ENCODE measurements around the gene SLC45A2.
"Not testable (repeated sequence)": the region's sequence is repeated elsewhere in the genome, so short reads cannot be mapped to it uniquely, and the experiment has no call there.

The SLC45A2 gene

DNA sequence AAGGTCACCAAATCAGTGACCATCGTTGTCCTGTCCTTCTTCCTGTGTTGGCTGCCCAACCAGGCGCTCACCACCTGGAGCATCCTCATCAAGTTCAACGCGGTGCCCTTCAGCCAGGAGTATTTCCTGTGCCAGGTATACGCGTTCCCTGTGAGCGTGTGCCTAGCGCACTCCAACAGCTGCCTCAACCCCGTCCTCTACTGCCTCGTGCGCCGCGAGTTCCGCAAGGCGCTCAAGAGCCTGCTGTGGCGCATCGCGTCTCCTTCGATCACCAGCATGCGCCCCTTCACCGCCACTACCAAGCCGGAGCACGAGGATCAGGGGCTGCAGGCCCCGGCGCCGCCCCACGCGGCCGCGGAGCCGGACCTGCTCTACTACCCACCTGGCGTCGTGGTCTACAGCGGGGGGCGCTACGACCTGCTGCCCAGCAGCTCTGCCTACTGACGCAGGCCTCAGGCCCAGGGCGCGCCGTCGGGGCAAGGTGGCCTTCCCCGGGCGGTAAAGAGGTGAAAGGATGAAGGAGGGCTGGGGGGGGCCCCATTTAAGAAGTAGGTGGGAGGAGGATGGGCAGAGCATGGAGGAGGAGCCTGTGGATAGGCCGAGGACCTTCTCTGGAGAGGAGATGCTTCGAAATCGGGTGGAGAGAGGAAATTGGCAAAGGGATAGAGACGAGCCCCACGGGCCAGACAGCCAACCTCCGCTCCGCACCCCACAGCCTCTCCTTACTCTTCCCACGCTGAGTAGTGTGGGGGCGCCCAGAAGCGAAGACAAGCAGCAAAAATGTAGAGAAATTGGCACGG is 46.6 kb downstream of the SLC45A2 start:
- Mint-ChIP-seq H3K27me3 (ENCODE audit: low read depth) (peaks cover 57% of the 10 kb centered on the region), H3K36me3 (ENCODE audit: low read depth) (no peaks in the 10 kb centered on the region), H3K27ac (no peak overlapping the region), H3K9me3 (no peaks in the 10 kb centered on the region), H3K4me3 (no peak overlapping the region), H3K4me1 (ENCODE audit: low read depth) (peaks cover 4% of the 10 kb centered on the region)
- DNase-seq (ENCODE audit: low spot score), result no peak

DNA sequence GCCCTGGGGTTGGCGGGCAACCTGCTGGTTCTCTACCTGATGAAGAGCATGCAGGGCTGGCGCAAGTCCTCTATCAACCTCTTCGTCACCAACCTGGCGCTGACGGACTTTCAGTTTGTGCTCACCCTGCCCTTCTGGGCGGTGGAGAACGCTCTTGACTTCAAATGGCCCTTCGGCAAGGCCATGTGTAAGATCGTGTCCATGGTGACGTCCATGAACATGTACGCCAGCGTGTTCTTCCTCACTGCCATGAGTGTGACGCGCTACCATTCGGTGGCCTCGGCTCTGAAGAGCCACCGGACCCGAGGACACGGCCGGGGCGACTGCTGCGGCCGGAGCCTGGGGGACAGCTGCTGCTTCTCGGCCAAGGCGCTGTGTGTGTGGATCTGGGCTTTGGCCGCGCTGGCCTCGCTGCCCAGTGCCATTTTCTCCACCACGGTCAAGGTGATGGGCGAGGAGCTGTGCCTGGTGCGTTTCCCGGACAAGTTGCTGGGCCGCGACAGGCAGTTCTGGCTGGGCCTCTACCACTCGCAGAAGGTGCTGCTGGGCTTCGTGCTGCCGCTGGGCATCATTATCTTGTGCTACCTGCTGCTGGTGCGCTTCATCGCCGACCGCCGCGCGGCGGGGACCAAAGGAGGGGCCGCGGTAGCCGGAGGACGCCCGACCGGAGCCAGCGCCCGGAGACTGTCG is 47.3 kb downstream of the SLC45A2 start:
- Mint-ChIP-seq H3K4me3 (no peak overlapping the region), H3K27ac (no peak overlapping the region), H3K4me1 (ENCODE audit: low read depth) (peaks cover 4% of the 10 kb centered on the region), H3K36me3 (ENCODE audit: low read depth) (no peaks in the 10 kb centered on the region), H3K27me3 (ENCODE audit: low read depth) (peaks cover 57% of the 10 kb centered on the region), H3K9me3 (no peaks in the 10 kb centered on the region)
- DNase-seq (ENCODE audit: low spot score), result no peak

DNA sequence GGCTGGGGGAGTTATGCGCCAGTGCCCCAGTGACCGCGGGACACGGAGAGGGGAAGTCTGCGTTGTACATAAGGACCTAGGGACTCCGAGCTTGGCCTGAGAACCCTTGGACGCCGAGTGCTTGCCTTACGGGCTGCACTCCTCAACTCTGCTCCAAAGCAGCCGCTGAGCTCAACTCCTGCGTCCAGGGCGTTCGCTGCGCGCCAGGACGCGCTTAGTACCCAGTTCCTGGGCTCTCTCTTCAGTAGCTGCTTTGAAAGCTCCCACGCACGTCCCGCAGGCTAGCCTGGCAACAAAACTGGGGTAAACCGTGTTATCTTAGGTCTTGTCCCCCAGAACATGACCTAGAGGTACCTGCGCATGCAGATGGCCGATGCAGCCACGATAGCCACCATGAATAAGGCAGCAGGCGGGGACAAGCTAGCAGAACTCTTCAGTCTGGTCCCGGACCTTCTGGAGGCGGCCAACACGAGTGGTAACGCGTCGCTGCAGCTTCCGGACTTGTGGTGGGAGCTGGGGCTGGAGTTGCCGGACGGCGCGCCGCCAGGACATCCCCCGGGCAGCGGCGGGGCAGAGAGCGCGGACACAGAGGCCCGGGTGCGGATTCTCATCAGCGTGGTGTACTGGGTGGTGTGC is 48.0 kb downstream of the SLC45A2 start, which contains the start of gene RXFP3:
Gene RXFP3 (plus strand): TSS at position 6 of the 636 bp plus-strand sequence. CDS start 355 bp downstream, at position 361.
- Mint-ChIP-seq H3K27ac (no peak within 1 kb of the TSS), H3K9me3 (no peaks in the 10 kb centered on the region), H3K27me3 (ENCODE audit: low read depth) (peaks cover 51% of the 10 kb centered on the region)

DNA sequence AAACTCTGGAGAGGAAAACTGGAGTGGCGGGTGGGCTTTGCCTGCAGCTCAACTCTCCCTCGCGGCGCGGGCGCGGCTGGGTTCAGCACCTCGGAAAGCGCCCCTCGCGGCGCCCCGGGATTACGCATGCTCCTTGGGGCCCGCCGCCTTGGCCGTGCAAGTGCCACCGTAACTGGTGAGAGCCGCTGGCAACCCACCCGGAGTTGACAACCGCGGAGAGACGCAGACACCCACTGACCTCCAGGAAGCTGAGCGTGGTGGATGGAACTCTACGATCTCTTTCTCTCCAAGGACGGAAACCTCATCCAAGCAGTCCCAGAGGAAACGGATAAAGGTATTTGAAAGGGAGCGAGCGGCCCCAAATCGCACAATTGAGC is 48.5 kb downstream of the SLC45A2 start:
- Mint-ChIP-seq H3K27ac (no peak overlapping the region), H3K27me3 (ENCODE audit: low read depth) (peaks cover 51% of the 10 kb centered on the region), H3K4me3 (no peak overlapping the region), H3K36me3 (ENCODE audit: low read depth) (no peaks in the 10 kb centered on the region), H3K4me1 (ENCODE audit: low read depth) (peaks cover 4% of the 10 kb centered on the region), H3K9me3 (no peaks in the 10 kb centered on the region)
- DNase-seq (ENCODE audit: low spot score), result peak; percentile 43

More for the DNA sequence above, 48.0 kb downstream of the SLC45A2 start, which contains the start of gene RXFP3:
- Mint-ChIP-seq H3K36me3 (ENCODE audit: low read depth) (no peaks in the 10 kb centered on the region), H3K4me1 (ENCODE audit: low read depth) (peaks cover 4% of the 10 kb centered on the region), H3K4me3 (no peak within 1 kb of the TSS)
- no peak for DNase-seq (ENCODE audit: low spot score)

DNA sequence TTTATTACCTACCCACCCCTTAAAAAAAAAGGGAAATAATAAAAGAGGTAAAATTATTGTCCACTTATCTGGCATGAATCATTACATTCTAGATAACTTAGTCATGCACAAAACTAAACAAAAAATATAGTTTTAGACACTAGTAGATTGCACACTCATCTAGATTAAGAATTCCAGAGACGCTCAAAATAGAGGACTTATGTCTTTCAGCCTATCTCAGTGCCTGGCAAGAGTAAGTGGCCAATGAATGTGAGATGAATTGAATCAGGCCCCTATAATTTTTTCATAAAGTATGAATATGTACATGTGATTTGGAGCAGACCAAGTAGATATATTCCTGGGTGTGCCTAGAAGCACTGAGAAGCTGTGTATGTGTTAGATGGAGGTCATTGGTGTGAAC is 50.3 kb downstream of the SLC45A2 start:
- peaks cover 39% of the 10 kb centered on the region for H3K27me3 Mint-ChIP-seq (ENCODE audit: low read depth)
- no peak overlapping the region for H3K4me3 Mint-ChIP-seq
- peaks cover 4% of the 10 kb centered on the region for H3K4me1 Mint-ChIP-seq (ENCODE audit: low read depth)
- H3K36me3 Mint-ChIP-seq (ENCODE audit: low read depth), result no peaks in the 10 kb centered on the region
- H3K27ac Mint-ChIP-seq, result no peak overlapping the region
- DNase-seq (ENCODE audit: low spot score), result no peak
- H3K9me3 Mint-ChIP-seq, result no peaks in the 10 kb centered on the region

DNA sequence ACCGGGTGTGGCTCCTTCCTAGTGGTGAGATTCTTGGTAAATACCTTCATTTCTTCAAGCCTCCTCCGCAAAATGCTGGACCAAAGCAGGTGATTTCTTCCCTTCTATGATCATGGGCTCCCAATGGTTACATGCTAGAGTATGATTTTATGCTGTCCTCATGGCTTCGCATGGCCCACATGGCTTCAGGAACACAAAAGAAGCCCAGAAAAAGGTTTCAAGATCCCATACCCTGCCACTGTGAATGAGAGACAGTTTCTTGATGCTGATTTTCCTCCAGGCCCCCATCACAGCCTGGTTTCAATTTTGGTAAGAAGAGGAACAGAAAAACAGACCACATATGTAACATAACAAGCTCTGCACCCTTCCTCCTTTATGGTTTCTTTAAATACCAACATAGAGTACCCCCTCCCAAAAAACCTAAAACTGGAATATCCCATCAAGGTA is 50.7 kb downstream of the SLC45A2 start:
- H3K27me3 Mint-ChIP-seq (ENCODE audit: low read depth), result peaks cover 34% of the 10 kb centered on the region

DNA sequence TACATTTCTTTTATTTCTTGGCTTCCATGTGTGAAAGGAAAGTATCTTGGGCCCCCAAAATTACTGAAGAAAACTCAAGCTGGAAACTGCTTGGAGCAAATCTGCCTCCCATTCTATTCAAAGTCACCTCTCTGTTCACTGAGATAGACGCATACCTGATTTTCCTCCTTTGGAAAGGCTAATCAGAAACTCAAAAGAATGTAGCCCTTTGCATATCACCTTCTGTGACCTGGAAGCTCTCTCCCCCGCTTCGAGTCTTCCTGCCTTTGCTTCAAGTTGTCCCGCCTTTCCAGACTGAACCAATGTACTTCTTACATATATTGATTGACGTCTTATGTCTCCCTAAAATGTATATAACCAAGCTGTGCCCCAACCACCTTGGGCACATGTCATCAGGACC is 53.4 kb downstream of the SLC45A2 start:
- H3K36me3 Mint-ChIP-seq (ENCODE audit: low read depth), result no peaks in the 10 kb centered on the region

More for the DNA sequence above, 50.7 kb downstream of the SLC45A2 start:
- Mint-ChIP-seq H3K4me3 (no peak overlapping the region), H3K4me1 (ENCODE audit: low read depth) (peaks cover 4% of the 10 kb centered on the region), H3K36me3 (ENCODE audit: low read depth) (no peaks in the 10 kb centered on the region), H3K9me3 (no peaks in the 10 kb centered on the region), H3K27ac (no peak overlapping the region)
- no peak for DNase-seq (ENCODE audit: low spot score)

DNA sequence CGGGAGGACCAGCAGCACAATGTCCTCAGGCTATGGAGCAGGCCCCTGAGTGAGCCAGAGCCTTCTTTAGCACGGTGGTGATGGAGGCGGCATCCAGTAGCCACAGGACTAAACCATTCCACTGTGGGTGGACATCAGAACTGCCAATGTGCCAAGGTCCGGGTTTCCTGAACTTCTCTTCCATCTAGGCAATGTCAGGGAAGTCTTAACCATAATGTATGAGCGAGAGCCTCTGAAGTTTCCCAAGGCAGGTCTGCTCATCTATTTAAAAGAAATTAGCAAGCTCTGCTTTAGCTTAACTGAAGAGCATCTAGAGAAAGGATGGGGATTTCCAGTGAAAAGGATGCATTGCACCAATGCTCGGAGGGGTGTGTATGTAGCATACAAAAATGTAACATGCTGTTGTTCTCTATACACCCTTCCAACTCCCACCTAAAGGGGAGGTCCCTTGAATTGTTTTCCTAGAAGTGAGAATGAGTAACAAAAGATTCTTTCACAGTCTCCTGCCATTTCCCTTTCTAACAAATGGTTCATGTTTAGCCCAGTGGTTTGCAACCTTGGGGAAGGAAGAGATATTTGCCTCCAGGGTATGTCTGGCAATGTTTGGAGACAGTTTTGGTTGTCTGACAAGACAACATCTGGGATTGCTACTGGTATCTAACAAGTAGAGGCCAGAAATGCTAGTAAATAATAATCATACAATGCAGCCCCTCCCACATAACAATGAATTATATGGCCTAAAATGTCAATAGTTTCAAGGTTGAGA is 54.4 kb downstream of the SLC45A2 start:
- no peaks in the 10 kb centered on the region for H3K9me3 Mint-ChIP-seq
- no peaks in the 10 kb centered on the region for H3K36me3 Mint-ChIP-seq (ENCODE audit: low read depth)
- peaks cover 2% of the 10 kb centered on the region for H3K27me3 Mint-ChIP-seq (ENCODE audit: low read depth)
- H3K4me1 Mint-ChIP-seq (ENCODE audit: low read depth), result no peaks in the 10 kb centered on the region
- DNase-seq (ENCODE audit: low spot score), result no peak
- H3K27ac Mint-ChIP-seq, result no peak overlapping the region
- no peak overlapping the region for H3K4me3 Mint-ChIP-seq

More for the DNA sequence above, 53.4 kb downstream of the SLC45A2 start:
- Mint-ChIP-seq H3K27me3 (ENCODE audit: low read depth) (peaks cover 11% of the 10 kb centered on the region), H3K4me3 (no peak overlapping the region), H3K4me1 (ENCODE audit: low read depth) (peaks cover 4% of the 10 kb centered on the region), H3K9me3 (no peaks in the 10 kb centered on the region), H3K27ac (no peak overlapping the region)
- no peak for DNase-seq (ENCODE audit: low spot score)

DNA sequence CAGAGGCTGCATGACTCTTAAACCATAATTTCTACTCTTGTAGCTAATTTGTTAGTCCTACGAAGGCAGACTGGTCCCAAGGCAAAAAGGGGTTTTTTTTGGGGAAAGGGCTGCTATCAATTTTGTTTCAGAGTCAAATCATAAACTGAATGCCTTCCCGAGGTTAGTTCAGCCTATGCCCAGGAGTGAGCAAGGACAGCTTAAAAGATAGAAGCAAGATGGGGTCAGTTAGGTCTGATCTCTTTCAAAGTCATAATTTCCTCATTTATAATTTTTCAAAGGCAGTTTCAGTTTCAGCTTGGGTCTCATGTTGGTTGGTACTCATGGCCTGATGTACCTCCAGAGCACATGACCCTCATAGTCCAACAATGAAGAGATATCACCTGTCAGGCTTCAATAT is 56.2 kb downstream of the SLC45A2 start:
- Mint-ChIP-seq H3K36me3 (ENCODE audit: low read depth) (no peaks in the 10 kb centered on the region), H3K4me3 (no peak overlapping the region), H3K27me3 (ENCODE audit: low read depth) (peaks cover 2% of the 10 kb centered on the region), H3K9me3 (no peaks in the 10 kb centered on the region), H3K27ac (no peak overlapping the region), H3K4me1 (ENCODE audit: low read depth) (no peaks in the 10 kb centered on the region)
- DNase-seq (ENCODE audit: low spot score), result no peak

DNA sequence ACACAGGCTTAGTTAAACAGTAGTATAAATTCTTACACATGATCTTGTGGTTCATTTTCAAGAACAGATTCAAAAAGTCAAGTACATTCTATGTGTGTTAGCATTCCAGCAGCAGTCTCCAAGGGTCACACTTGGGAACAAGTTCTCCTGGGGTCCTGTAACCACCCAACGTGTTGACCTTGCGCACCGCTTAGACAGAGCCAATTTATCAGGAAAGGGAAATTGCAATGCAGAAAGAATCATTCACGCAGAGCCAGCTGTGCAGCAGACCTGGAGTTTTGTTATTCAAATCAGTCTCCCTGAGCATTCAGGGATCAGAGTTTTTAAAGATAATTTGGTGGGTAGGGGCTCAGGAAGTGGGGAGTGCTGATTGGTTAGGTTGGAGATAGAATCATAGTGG is 56.8 kb downstream of the SLC45A2 start:
- no peak for DNase-seq (ENCODE audit: low spot score)
- Mint-ChIP-seq H3K9me3 (no peaks in the 10 kb centered on the region), H3K4me3 (no peak overlapping the region), H3K27ac (no peak overlapping the region), H3K36me3 (ENCODE audit: low read depth) (no peaks in the 10 kb centered on the region), H3K4me1 (ENCODE audit: low read depth) (no peaks in the 10 kb centered on the region), H3K27me3 (ENCODE audit: low read depth) (peaks cover 5% of the 10 kb centered on the region)

DNA sequence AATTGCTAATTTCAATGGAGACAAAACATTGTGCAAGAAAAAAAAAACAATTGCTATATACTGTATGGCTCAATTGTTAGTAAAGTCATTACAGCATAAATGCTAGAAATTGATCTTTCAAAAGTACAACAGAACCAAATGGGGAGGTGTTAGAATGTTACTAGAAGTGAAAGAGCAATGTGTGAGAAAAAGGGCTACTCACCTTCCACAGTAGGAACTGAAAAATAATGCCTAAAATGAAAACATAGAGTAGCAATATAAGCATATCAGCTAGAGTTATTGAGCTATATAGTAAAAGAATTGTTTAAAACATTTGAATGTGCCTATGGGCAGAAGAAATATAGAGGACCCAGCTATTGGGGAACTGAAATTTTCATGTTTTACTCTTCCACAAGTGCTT is 59.2 kb downstream of the SLC45A2 start:
- DNase-seq (ENCODE audit: low spot score), result no peak
- Mint-ChIP-seq H3K9me3 (no peaks in the 10 kb centered on the region), H3K27ac (no peak overlapping the region), H3K36me3 (ENCODE audit: low read depth) (no peaks in the 10 kb centered on the region), H3K4me3 (no peak overlapping the region), H3K4me1 (ENCODE audit: low read depth) (no peaks in the 10 kb centered on the region), H3K27me3 (ENCODE audit: low read depth) (peaks cover 4% of the 10 kb centered on the region)

DNA sequence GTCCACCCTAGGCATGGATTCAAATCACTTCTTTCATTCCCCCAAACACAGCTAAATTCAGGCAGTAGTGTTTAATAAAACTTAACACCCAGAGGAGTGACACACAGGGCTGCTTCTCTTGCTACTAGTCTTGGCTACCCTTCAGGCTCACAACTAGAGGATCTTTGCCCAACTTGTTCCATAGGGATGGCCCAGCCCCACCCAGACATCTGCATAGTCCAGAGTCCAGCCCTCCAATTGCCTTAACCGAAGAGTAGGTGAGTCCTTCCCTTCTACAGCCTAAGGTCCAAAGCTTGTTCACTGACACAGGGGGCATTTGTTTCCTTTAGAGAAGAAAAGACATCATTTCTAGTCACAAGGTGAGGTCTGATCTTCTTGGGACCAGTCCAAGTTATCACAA is 63.5 kb downstream of the SLC45A2 start:
- H3K27me3 Mint-ChIP-seq (ENCODE audit: low read depth), result peaks cover 4% of the 10 kb centered on the region
- no peaks in the 10 kb centered on the region for H3K36me3 Mint-ChIP-seq (ENCODE audit: low read depth)
- no peak overlapping the region for H3K4me3 Mint-ChIP-seq
- DNase-seq (ENCODE audit: low spot score), result no peak
- no peak overlapping the region for H3K27ac Mint-ChIP-seq
- peaks cover 2% of the 10 kb centered on the region for H3K9me3 Mint-ChIP-seq
- H3K4me1 Mint-ChIP-seq (ENCODE audit: low read depth), result no peaks in the 10 kb centered on the region

DNA sequence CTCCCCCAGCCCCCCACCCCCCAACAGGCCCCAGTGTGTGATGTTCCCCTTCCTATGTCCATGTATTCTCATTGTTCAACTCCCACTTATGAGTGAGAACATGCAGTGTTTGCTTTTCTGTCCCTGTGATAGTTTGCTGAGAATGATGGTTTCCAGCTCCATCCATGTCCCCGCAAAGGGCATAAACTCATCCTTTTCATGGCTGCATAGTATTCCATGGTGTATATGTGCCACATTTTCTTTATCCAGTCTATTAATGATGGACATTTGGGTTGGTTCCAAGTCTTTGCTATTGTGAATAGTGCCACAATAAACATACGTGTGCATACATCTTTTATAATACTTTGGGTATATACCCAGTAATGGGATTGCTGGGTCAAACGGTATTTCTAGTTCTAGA is 69.6 kb downstream of the SLC45A2 start:
- DNase-seq (ENCODE audit: low spot score); H3K36me3 Mint-ChIP-seq (ENCODE audit: low read depth); H3K4me1 Mint-ChIP-seq (ENCODE audit: low read depth); H3K27me3 Mint-ChIP-seq (ENCODE audit: low read depth); H3K4me3 Mint-ChIP-seq; H3K27ac Mint-ChIP-seq: not testable (repeated sequence)
- peaks cover 13% of the 10 kb centered on the region for H3K9me3 Mint-ChIP-seq

Data from T-helper 2 cell treated with Interferon-gamma antibody and Interleukin-4, amounts not matched to agents 5 μg/mL and 100 μg/mL, for 36 hours (primary cell).